ENCODE results near the gene S100Z. TPM values are rescaled to one million over a fixed set of nuclear protein-coding genes. Genes with fewer than 3 reads are reported as not detected.

Gene S100Z
- total RNA-seq, 1 experiment from 2014 or later = not detected

GRCh38 chr5:76850543-76851145, 830 bp downstream of the S100Z start:
- no TSS peak for BruUV-seq (replicated peaks)
- H3K27me3 ChIP-seq (ENCODE audit: control insufficient read depth, insufficient read depth, low read length) = no peaks in the 10 kb centered on the region
- no peaks in the 10 kb centered on the region for H3K4me1 ChIP-seq (ENCODE audit: control insufficient read depth, insufficient read depth, low read length)
- in situ Hi-C loops (cut with HindIII; ENCODE audit: low pct_unique_long_range_greater_than_20kb, low sequenced_read_pairs) = no loop called here
- CTCF ChIA-PET = no interaction called here
- no peaks in the 10 kb centered on the region for H3K36me3 ChIP-seq (ENCODE audit: control insufficient read depth, insufficient read depth, low read length)
- no peaks in the 10 kb centered on the region for H3K9me3 ChIP-seq (ENCODE audit: control insufficient read depth, insufficient read depth, low read depth, low read length)
- no peak for ATAC-seq
- POLR2A ChIA-PET = no interaction called here
- no peak for DNase-seq (ENCODE audit: low read depth, low spot score)
- H3K4me3 ChIP-seq (ENCODE audit: low read depth in 2 of 2, low read length in 2 of 2) = no peak overlapping the region
- intact Hi-C loops (cut with micrococcal nuclease; ENCODE audit: unreplicated experiment) = no loop called here
- H3K27ac ChIP-seq (ENCODE audit: low read length) = no peak overlapping the region
- TF ChIP-seq REST (IDR thresholded peaks at IDR 0.05; ENCODE audit: insufficient read depth in 1 of 2, low read depth in 2 of 2, low read length in 1 of 2) = no peak
- TF ChIP-seq POLR2AphosphoS5 (IDR thresholded peaks at IDR 0.05; ENCODE audit: low read depth, low read length) = no peak
- TF ChIP-seq CTCF (IDR thresholded peaks at IDR 0.05) = no peak
- no peak for TF ChIP-seq SIN3A (IDR thresholded peaks at IDR 0.05; ENCODE audit: borderline replicate concordance, insufficient read depth, low read depth, low read length)
- TF ChIP-seq TCF7L2 (IDR thresholded peaks at IDR 0.05; ENCODE audit: low read depth, low read length) = no peak

GRCh38 chr5:76851728-76852369, 2.0 kb downstream of the S100Z start:
- Histone ChIP-seq H3K9me3 (ENCODE audit: control insufficient read depth, insufficient read depth, low read depth, low read length) (no peaks in the 10 kb centered on the region), H3K4me1 (ENCODE audit: control insufficient read depth, insufficient read depth, low read length) (no peaks in the 10 kb centered on the region), H3K27ac (ENCODE audit: low read length) (no peak overlapping the region), H3K27me3 (ENCODE audit: control insufficient read depth, insufficient read depth, low read length) (no peaks in the 10 kb centered on the region), H3K36me3 (ENCODE audit: control insufficient read depth, insufficient read depth, low read length) (no peaks in the 10 kb centered on the region), H3K4me3 (ENCODE audit: low read depth in 2 of 2, low read length in 2 of 2) (no peak overlapping the region)
- intact Hi-C loops (cut with micrococcal nuclease; ENCODE audit: unreplicated experiment) (no loop called here), in situ Hi-C loops (cut with HindIII; ENCODE audit: low pct_unique_long_range_greater_than_20kb, low sequenced_read_pairs) (no loop called here)
- TF ChIP-seq SIN3A (IDR thresholded peaks at IDR 0.05; ENCODE audit: borderline replicate concordance, insufficient read depth, low read depth, low read length) (no peak), TCF7L2 (IDR thresholded peaks at IDR 0.05; ENCODE audit: low read depth, low read length) (no peak), POLR2AphosphoS5 (IDR thresholded peaks at IDR 0.05; ENCODE audit: low read depth, low read length) (no peak), REST (IDR thresholded peaks at IDR 0.05; ENCODE audit: insufficient read depth in 1 of 2, low read depth in 2 of 2, low read length in 1 of 2) (no peak), CTCF (IDR thresholded peaks at IDR 0.05) (no peak)
- no peak for ATAC-seq
- no peak for DNase-seq (ENCODE audit: low read depth, low spot score)
- BruUV-seq (replicated peaks) = no TSS peak
- ChIA-PET POLR2A (no interaction called here), CTCF (interaction anchor here (0.6 kb wide), 1 partner anchor 11 kb away, joined by 4 read pairs; no protein-coding TSS in a partner anchor)

All from Panc1 (cell line).